Lower lobe of right lung (tissue), 2 donors: ENCODE results near the gene DSTN. TPM values are rescaled to one million over a fixed set of nuclear protein-coding genes. Genes with fewer than 3 reads are reported as not detected.

Experiments used
- ATAC-seq, 2 donors: fragments of 200-7000 bp; cut with Tn5 transposase; one replicate each; pipeline ENCODE4 v1.9.1; 2020 to 2022; ENCODE audit warnings: mild to moderate bottlenecking in 2 of 2, moderate library complexity in 2 of 2
- DNase-seq: peaks from one replicate; pipeline ENCODE4 v3.0.0-alpha.2; 2020
- H3K27ac ChIP-seq: fragments of 200-600 bp; one replicate; pipeline ENCODE4 v1.8.0; 2022
- H3K27me3 ChIP-seq: fragments of 200-600 bp; one replicate; pipeline ENCODE4 v1.8.0; 2022; ENCODE audit warnings: low read depth
- H3K36me3 ChIP-seq: fragments of 200-600 bp; one replicate; pipeline ENCODE4 v1.8.0; 2022; ENCODE audit warnings: mild to moderate bottlenecking
- H3K4me1 ChIP-seq: fragments of 200-600 bp; one replicate; pipeline ENCODE4 v1.8.0; 2022
- H3K4me3 ChIP-seq: fragments of 200-600 bp; one replicate; pipeline ENCODE4 v1.8.0; 2022; ENCODE audit warnings: mild to moderate bottlenecking
- H3K9me3 ChIP-seq: fragments of 200-600 bp; one replicate; pipeline ENCODE4 v1.8.0; 2022
- intact Hi-C: fragments of 100-400 bp; cut with DNase I; formaldehyde crosslinking; loops from one replicate; pipeline ENCODE4 v1.11.0; 2022
- total RNA-seq: library from RNA; stranded (reverse); fragmentation: NEBNext Ultra II Directional; extraction: Animal tissue kit (Norgen Biotek cat#: 25700); gene quantifications from one replicate; pipeline ENCODE4 v1.2.1, GENCODE V29; 2021
- TF ChIP-seq, protein P1 (sequence below): fragments of 200-600 bp; IDR thresholded peaks from one replicate; pipeline ENCODE4 v1.8.0; 2022; ENCODE audit warnings: antibody characterized with exemption, mild to moderate bottlenecking
- donor health status: DM: no; HTN: yes; CAD: no; lungs with severe emphysema.

The DSTN gene
- total RNA-seq, 1 donor from 2014 or later = 347 TPM

- TF ChIP-seq, protein P1, sequence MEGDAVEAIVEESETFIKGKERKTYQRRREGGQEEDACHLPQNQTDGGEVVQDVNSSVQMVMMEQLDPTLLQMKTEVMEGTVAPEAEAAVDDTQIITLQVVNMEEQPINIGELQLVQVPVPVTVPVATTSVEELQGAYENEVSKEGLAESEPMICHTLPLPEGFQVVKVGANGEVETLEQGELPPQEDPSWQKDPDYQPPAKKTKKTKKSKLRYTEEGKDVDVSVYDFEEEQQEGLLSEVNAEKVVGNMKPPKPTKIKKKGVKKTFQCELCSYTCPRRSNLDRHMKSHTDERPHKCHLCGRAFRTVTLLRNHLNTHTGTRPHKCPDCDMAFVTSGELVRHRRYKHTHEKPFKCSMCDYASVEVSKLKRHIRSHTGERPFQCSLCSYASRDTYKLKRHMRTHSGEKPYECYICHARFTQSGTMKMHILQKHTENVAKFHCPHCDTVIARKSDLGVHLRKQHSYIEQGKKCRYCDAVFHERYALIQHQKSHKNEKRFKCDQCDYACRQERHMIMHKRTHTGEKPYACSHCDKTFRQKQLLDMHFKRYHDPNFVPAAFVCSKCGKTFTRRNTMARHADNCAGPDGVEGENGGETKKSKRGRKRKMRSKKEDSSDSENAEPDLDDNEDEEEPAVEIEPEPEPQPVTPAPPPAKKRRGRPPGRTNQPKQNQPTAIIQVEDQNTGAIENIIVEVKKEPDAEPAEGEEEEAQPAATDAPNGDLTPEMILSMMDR = no peak
- ATAC-seq = no peak
- H3K4me1 ChIP-seq = peaks cover 8% of the 10 kb centered on the region
- no peaks in the 10 kb centered on the region for H3K27me3 ChIP-seq
- H3K9me3 ChIP-seq = no peaks in the 10 kb centered on the region
- H3K36me3 ChIP-seq = peaks cover 100% of the 10 kb centered on the region
- DNase-seq = peak; percentile 23
- H3K4me3 ChIP-seq = no peak overlapping the region
- intact Hi-C loops = no loop called here
- H3K27ac ChIP-seq = no peak overlapping the region
These were observed 54.8 kb downstream of the DSTN start for GRCh38 chr20:17624551-17625245.

- H3K27me3 ChIP-seq = no peaks in the 10 kb centered on the region
- peak; percentile 28 for DNase-seq
- intact Hi-C loops = no loop called here
- TF ChIP-seq, protein P1 = no peak
- no peaks in the 10 kb centered on the region for H3K9me3 ChIP-seq
- peaks cover 100% of the 10 kb centered on the region for H3K36me3 ChIP-seq
- peaks cover 8% of the 10 kb centered on the region for H3K4me1 ChIP-seq
- no peak overlapping the region for H3K4me3 ChIP-seq
- no peak overlapping the region for H3K27ac ChIP-seq
- no peak for ATAC-seq
These were observed 55.6 kb downstream of the DSTN start for GRCh38 chr20:17625246-17626051.

DNA sequence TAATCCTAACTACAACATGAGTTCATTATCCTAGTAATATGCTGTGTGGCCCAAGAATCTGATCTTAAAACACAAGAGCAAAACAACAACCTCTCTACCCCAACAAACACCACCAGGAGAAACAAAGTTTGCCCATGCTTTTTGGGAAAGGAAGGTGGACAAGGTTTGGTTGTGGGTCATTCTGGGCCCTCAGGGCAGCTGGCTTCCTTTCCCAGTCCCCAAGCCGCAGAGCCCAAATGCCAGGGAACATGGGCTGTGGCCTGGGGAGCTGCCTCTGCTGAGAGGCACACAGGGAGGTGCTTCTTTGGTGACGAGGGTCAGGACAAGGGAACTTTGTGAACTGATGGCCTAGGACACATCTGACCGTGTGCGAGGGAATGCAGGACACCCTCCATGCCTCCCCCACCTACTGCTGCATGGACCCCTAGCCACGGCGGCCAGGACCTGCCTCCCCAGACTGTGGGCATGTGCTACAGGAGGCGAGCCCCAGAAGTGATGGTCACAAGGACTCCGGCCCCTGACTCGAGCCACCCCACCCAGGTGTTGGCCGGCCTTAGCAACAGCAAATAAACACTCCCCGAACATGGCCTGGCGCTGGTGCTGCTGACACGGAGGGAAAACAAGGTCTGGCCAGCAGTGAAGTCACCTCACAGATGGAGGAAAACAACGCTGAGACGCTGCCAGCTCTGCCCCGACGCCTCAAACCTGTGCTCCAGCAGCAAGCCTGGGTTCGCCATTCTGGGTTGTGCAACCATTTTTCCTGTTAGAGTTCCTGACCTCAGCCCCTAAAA, 56.5 kb downstream of the DSTN start:
- ATAC-seq (peak; percentile 36 to 51), DNase-seq (peak; percentile 53)
- TF ChIP-seq, protein P1 = no peak
- Histone ChIP-seq H3K36me3 (peaks cover 100% of the 10 kb centered on the region), H3K27ac (peak overlapping the region; percentile 41), H3K4me3 (no peak overlapping the region), H3K27me3 (no peaks in the 10 kb centered on the region), H3K9me3 (no peaks in the 10 kb centered on the region), H3K4me1 (peaks cover 8% of the 10 kb centered on the region)
- intact Hi-C loops = no loop called here

GRCh38 chr20:17627101-17627955, 57.5 kb downstream of the DSTN start:
- no peaks in the 10 kb centered on the region for H3K9me3 ChIP-seq
- H3K4me1 ChIP-seq = peaks cover 8% of the 10 kb centered on the region
- intact Hi-C loops = no loop called here
- H3K4me3 ChIP-seq = no peak overlapping the region
- TF ChIP-seq, protein P1 = no peak
- DNase-seq (peak; percentile 43), ATAC-seq (peak in 1 of 2 donors; percentile 4)
- H3K27ac ChIP-seq = peak overlapping the region; percentile 36
- H3K27me3 ChIP-seq = no peaks in the 10 kb centered on the region
- H3K36me3 ChIP-seq = peaks cover 100% of the 10 kb centered on the region
